Urothelium cell line (cell line): Measurements from ENCODE around the gene ODAPH.
"Not testable (repeated sequence)": the region's sequence is repeated elsewhere in the genome, so short reads cannot be mapped to it uniquely, and the experiment has no call there.

Source experiments
- DNase-seq: peaks from one replicate; pipeline ENCODE4 v3.0.0; 2011; ENCODE audit warnings: low spot score, mixed read lengths
- FAIRE-seq: peaks from 2 replicates; lab custom pipeline; 2011; peaks lifted over from hg19 to GRCh38; lab: Jason Lieb, UNC

The ODAPH gene

GRCh38 chr4:75544220-75544619, 11.6 kb upstream of the ODAPH start:
- not testable (repeated sequence) for FAIRE-seq

GRCh38 chr4:75544870-75545269, 11.0 kb upstream of the ODAPH start:
- FAIRE-seq (no peak), DNase-seq (no peak)

More at GRCh38 chr4:75544220-75544619, 11.6 kb upstream of the ODAPH start:
- not testable (repeated sequence) for DNase-seq

- no peak for FAIRE-seq
- DNase-seq: no peak
These were observed 10.3 kb upstream of the ODAPH start for GRCh38 chr4:75545526-75545925.

- DNase-seq (peak; percentile 44), FAIRE-seq (no peak)
These were observed 8.0 kb upstream of the ODAPH start for GRCh38 chr4:75547647-75548387.

GRCh38 chr4:75549019-75549418, 6.8 kb upstream of the ODAPH start:
- FAIRE-seq: no peak
- no peak for DNase-seq

GRCh38 chr4:75552452-75552851, 3.4 kb upstream of the ODAPH start:
- no peak for FAIRE-seq
- DNase-seq: no peak

GRCh38 chr4:75557696-75558095, 1.8 kb downstream of the ODAPH start:
- DNase-seq (no peak), FAIRE-seq (no peak)

- FAIRE-seq (no peak), DNase-seq (peak; percentile 55)
These were observed 5.9 kb downstream of the ODAPH start for GRCh38 chr4:75561789-75562188.

- FAIRE-seq (no peak), DNase-seq (no peak)
These were observed 8.2 kb downstream of the ODAPH start for GRCh38 chr4:75564023-75564422.

- no peak for FAIRE-seq
- no peak for DNase-seq
These were observed 9.6 kb downstream of the ODAPH start for GRCh38 chr4:75565481-75565880.

GRCh38 chr4:75566911-75567310, 11.0 kb downstream of the ODAPH start:
- no peak for DNase-seq
- no peak for FAIRE-seq

- no peak for DNase-seq
- no peak for FAIRE-seq
These were observed 11.9 kb downstream of the ODAPH start for GRCh38 chr4:75567725-75568124.

- DNase-seq (peak; percentile 39), FAIRE-seq (peak; percentile 5)
These were observed 28.2 kb downstream of the ODAPH start for GRCh38 chr4:75584067-75584466.

- FAIRE-seq (no peak), DNase-seq (no peak)
These were observed 37.5 kb downstream of the ODAPH start for GRCh38 chr4:75593393-75593792.

GRCh38 chr4:75596061-75596460, 40.2 kb downstream of the ODAPH start:
- no peak for DNase-seq
- no peak for FAIRE-seq

GRCh38 chr4:75598390-75598789, 42.5 kb downstream of the ODAPH start:
- FAIRE-seq (no peak), DNase-seq (peak; percentile 39)

GRCh38 chr4:75599647-75600046, 43.8 kb downstream of the ODAPH start:
- peak; percentile 42 for FAIRE-seq
- no peak for DNase-seq

- no peak for DNase-seq
- FAIRE-seq: no peak
These were observed 50.1 kb downstream of the ODAPH start for GRCh38 chr4:75605928-75606327.

GRCh38 chr4:75612306-75612705, 56.4 kb downstream of the ODAPH start:
- no peak for FAIRE-seq
- DNase-seq: no peak
